ENCODE results near the gene POLR3C.

- TF ChIP-seq CTCF (IDR thresholded peaks at IDR 0.05), result no peak
- TF ChIP-seq ZFX (IDR thresholded peaks at IDR 0.05; ENCODE audit: borderline replicate concordance), result no peak
Observed at GRCh38 chr1:145784409-145784808, 39.6 kb upstream of the POLR3C start.
